Epithelial cell of umbilical artery (primary cell): Measurements from ENCODE around the gene CCT5. TPM values are rescaled to one million over a fixed set of nuclear protein-coding genes. Genes with fewer than 3 reads are reported as not detected.

Source experiments
- total RNA-seq: library from RNA; depleted of rRNA; stranded (reverse); fragments of >200 nt; gene quantifications from 2 replicates; pipeline ENCODE4 v1.2.3, GENCODE V29; 2014

Gene CCT5
- 700 and 920 TPM in 2 replicates for total RNA-seq

GRCh38 chr5:10249948-10250805 lies at the start of gene CCT5:
Gene CCT5, plus strand, starts transcription at chr5:10250280. Its CDS starts 61 bp downstream, at chr5:10250341.

GRCh38 chr5:10307206-10308148 lies 57.4 kb downstream of the CCT5 start, which contains the start of gene CMBL:
Gene CMBL, minus strand, starts transcription at chr5:10307902. Its CDS starts 17,140 bp downstream, at chr5:10290762.

Other genes with a start within 250 kb of the CCT5 start
- gene ATPSCKMT, start 392 bp upstream of the CCT5 start, total RNA-seq: 20.5 and 33.9 TPM in 2 replicates
- gene CMBL, start 57.6 kb downstream of the CCT5 start, total RNA-seq: 3.6 and 4.7 TPM in 2 replicates
- 36.7 and 88.3 TPM in 2 replicates for gene MARCHF6, start 103.4 kb downstream of the CCT5 start, total RNA-seq
- gene ROPN1L, start 191.6 kb downstream of the CCT5 start, total RNA-seq: 0.30 and 0.32 TPM in 2 replicates